ENCODE data around the gene GPR150.

GPR150 gene

GRCh38 chr5:95621839-95622629, 2.1 kb downstream of the GPR150 start:
- Histone ChIP-seq H2AK5ac (ENCODE audit: low read length) (no peak overlapping the region), H4K91ac (ENCODE audit: low read depth, low read length) (no peak overlapping the region), H2BK120ac (ENCODE audit: insufficient read depth, low read length, poor library complexity) (no peak overlapping the region), H3K36me3 (ENCODE audit: control insufficient read depth in 1 of 2, insufficient read depth in 2 of 2, low read length in 2 of 2) (no peaks in the 10 kb centered on the region), H3K4ac (ENCODE audit: low read depth, low read length) (no peak overlapping the region), H3K79me2 (ENCODE audit: control insufficient read depth, insufficient read depth, low read length, poor library complexity) (no peaks in the 10 kb centered on the region), H3K27me3 (ENCODE audit: insufficient read depth, low read length) (peaks cover 33% of the 10 kb centered on the region), H3K4me2 (ENCODE audit: low read length) (no peak overlapping the region), H3K4me3 (ENCODE audit: low read depth, low read length) (no peak overlapping the region), H4K12ac (ENCODE audit: low read depth, low read length) (no peak overlapping the region), H3K27ac (ENCODE audit: low read depth, low read length) (no peak overlapping the region), H3K9ac (ENCODE audit: low read length) (no peak overlapping the region), H4K8ac (ENCODE audit: low read depth, low read length) (no peak overlapping the region), H2BK12ac (ENCODE audit: low read length) (no peak overlapping the region), H2AFZ (ENCODE audit: insufficient read depth, low read length, poor library complexity) (no peak overlapping the region), H3K18ac (ENCODE audit: low read length) (no peak overlapping the region), H3K4me1 (ENCODE audit: control insufficient read depth in 1 of 2, insufficient read depth in 2 of 2, low read length in 2 of 2) (peaks cover 7 to 18% of the 10 kb centered on the region in 2 experiments), H3K23ac (ENCODE audit: low read length) (no peak overlapping the region), H3K14ac (ENCODE audit: low read length) (no peak overlapping the region), H2BK5ac (ENCODE audit: low read depth, low read length, poor library complexity) (no peak overlapping the region), H3K79me1 (ENCODE audit: low read length) (no peaks in the 10 kb centered on the region), H3K9me3 (ENCODE audit: insufficient read depth, low read depth, low read length) (peaks cover 2% of the 10 kb centered on the region)
- no CpG with 5 or more reads among the region's 8 CpGs for WGBS (ENCODE audit: extremely low coverage, insufficient coverage, insufficient read length)
- no peak for DNase-seq

- no peak overlapping the region for H3K9ac ChIP-seq (ENCODE audit: low read length)
- H2AFZ ChIP-seq (ENCODE audit: insufficient read depth, low read length, poor library complexity), result no peak overlapping the region
- H2BK12ac ChIP-seq (ENCODE audit: low read length), result no peak overlapping the region
- no peaks in the 10 kb centered on the region for H3K36me3 ChIP-seq (ENCODE audit: control insufficient read depth in 1 of 2, insufficient read depth in 2 of 2, low read length in 2 of 2)
- no peak overlapping the region for H3K23ac ChIP-seq (ENCODE audit: low read length)
- no peak overlapping the region for H4K8ac ChIP-seq (ENCODE audit: low read depth, low read length)
- no peak overlapping the region for H2BK5ac ChIP-seq (ENCODE audit: low read depth, low read length, poor library complexity)
- H3K27ac ChIP-seq (ENCODE audit: low read depth, low read length), result no peak overlapping the region
- no peak overlapping the region for H3K18ac ChIP-seq (ENCODE audit: low read length)
- no peaks in the 10 kb centered on the region for H3K79me2 ChIP-seq (ENCODE audit: control insufficient read depth, insufficient read depth, low read length, poor library complexity)
- no peak overlapping the region for H2AK5ac ChIP-seq (ENCODE audit: low read length)
- no peak overlapping the region for H2BK120ac ChIP-seq (ENCODE audit: insufficient read depth, low read length, poor library complexity)
- H4K91ac ChIP-seq (ENCODE audit: low read depth, low read length), result no peak overlapping the region
- no peak for DNase-seq
- H3K14ac ChIP-seq (ENCODE audit: low read length), result no peak overlapping the region
- no peak overlapping the region for H3K4me3 ChIP-seq (ENCODE audit: low read depth, low read length)
- H3K4me2 ChIP-seq (ENCODE audit: low read length), result no peak overlapping the region
- no CpG with 5 or more reads among the region's 5 CpGs for WGBS (ENCODE audit: extremely low coverage, insufficient coverage, insufficient read length)
- no peak overlapping the region for H4K12ac ChIP-seq (ENCODE audit: low read depth, low read length)
- H3K4me1 ChIP-seq (ENCODE audit: control insufficient read depth in 1 of 2, insufficient read depth in 2 of 2, low read length in 2 of 2), result peaks cover 7 to 18% of the 10 kb centered on the region in 2 experiments
- no peak overlapping the region for H3K4ac ChIP-seq (ENCODE audit: low read depth, low read length)
- no peaks in the 10 kb centered on the region for H3K79me1 ChIP-seq (ENCODE audit: low read length)
- H3K27me3 ChIP-seq (ENCODE audit: insufficient read depth, low read length), result peaks cover 32% of the 10 kb centered on the region
- peaks cover 2% of the 10 kb centered on the region for H3K9me3 ChIP-seq (ENCODE audit: insufficient read depth, low read depth, low read length)
Observed at GRCh38 chr5:95623706-95624105, 3.8 kb downstream of the GPR150 start.

DNA sequence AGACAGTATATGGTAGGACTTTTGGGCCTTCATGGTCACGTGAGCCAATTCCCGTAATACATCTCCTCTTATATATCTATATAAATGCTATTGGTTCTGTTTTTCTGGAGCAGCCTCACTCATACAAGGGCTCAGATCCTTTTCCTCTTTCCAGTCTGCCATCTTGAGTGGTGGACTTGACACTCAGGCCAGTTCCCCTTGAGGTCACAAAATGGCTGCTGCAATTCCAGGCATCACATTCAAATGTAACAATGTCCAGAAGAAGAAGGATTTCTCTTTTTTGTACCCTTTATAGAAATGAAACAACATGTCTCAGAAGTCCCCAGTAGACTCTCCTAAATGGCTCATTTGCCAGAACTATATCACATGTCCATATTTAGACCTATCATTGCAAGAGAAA, 4.5 kb downstream of the GPR150 start:
- no peaks in the 10 kb centered on the region for H3K36me3 ChIP-seq (ENCODE audit: control insufficient read depth in 1 of 2, insufficient read depth in 2 of 2, low read length in 2 of 2)
- no CpG with 5 or more reads among the region's 2 CpGs for WGBS (ENCODE audit: extremely low coverage, insufficient coverage, insufficient read length)

GRCh38 chr5:95626701-95627100, 6.8 kb downstream of the GPR150 start:
- no peaks in the 10 kb centered on the region for H3K4me1 ChIP-seq (ENCODE audit: control insufficient read depth in 1 of 2, insufficient read depth in 2 of 2, low read length in 2 of 2)
- no peak overlapping the region for H3K4ac ChIP-seq (ENCODE audit: low read depth, low read length)
- no peak overlapping the region for H3K18ac ChIP-seq (ENCODE audit: low read length)
- H4K91ac ChIP-seq (ENCODE audit: low read depth, low read length), result no peak overlapping the region
- no peak overlapping the region for H2AFZ ChIP-seq (ENCODE audit: insufficient read depth, low read length, poor library complexity)
- H3K4me2 ChIP-seq (ENCODE audit: low read length), result no peak overlapping the region
- no peak overlapping the region for H2BK5ac ChIP-seq (ENCODE audit: low read depth, low read length, poor library complexity)
- no CpG with 5 or more reads among the region's 1 CpG for WGBS (ENCODE audit: extremely low coverage, insufficient coverage, insufficient read length)
- peaks cover 2% of the 10 kb centered on the region for H3K9me3 ChIP-seq (ENCODE audit: insufficient read depth, low read depth, low read length)
- H4K8ac ChIP-seq (ENCODE audit: low read depth, low read length), result no peak overlapping the region
- H3K27ac ChIP-seq (ENCODE audit: low read depth, low read length), result no peak overlapping the region
- H2BK120ac ChIP-seq (ENCODE audit: insufficient read depth, low read length, poor library complexity), result no peak overlapping the region
- no peak overlapping the region for H3K23ac ChIP-seq (ENCODE audit: low read length)
- no peak overlapping the region for H2AK5ac ChIP-seq (ENCODE audit: low read length)
- H2BK12ac ChIP-seq (ENCODE audit: low read length), result no peak overlapping the region
- no peaks in the 10 kb centered on the region for H3K79me1 ChIP-seq (ENCODE audit: low read length)
- H3K14ac ChIP-seq (ENCODE audit: low read length), result no peak overlapping the region
- H3K36me3 ChIP-seq (ENCODE audit: control insufficient read depth in 1 of 2, insufficient read depth in 2 of 2, low read length in 2 of 2), result no peaks in the 10 kb centered on the region
- H3K4me3 ChIP-seq (ENCODE audit: low read depth, low read length), result no peak overlapping the region
- no peak overlapping the region for H3K9ac ChIP-seq (ENCODE audit: low read length)
- no peak overlapping the region for H4K12ac ChIP-seq (ENCODE audit: low read depth, low read length)
- H3K79me2 ChIP-seq (ENCODE audit: control insufficient read depth, insufficient read depth, low read length, poor library complexity), result no peaks in the 10 kb centered on the region
- H3K27me3 ChIP-seq (ENCODE audit: insufficient read depth, low read length), result peaks cover 3% of the 10 kb centered on the region
- no peak for DNase-seq

More for the DNA sequence above, 4.5 kb downstream of the GPR150 start:
- no peak overlapping the region for H3K4ac ChIP-seq (ENCODE audit: low read depth, low read length)
- no peak overlapping the region for H4K91ac ChIP-seq (ENCODE audit: low read depth, low read length)
- no peaks in the 10 kb centered on the region for H3K79me2 ChIP-seq (ENCODE audit: control insufficient read depth, insufficient read depth, low read length, poor library complexity)
- no peak overlapping the region for H3K18ac ChIP-seq (ENCODE audit: low read length)
- H4K8ac ChIP-seq (ENCODE audit: low read depth, low read length), result no peak overlapping the region
- peaks cover 7 to 18% of the 10 kb centered on the region in 2 experiments for H3K4me1 ChIP-seq (ENCODE audit: control insufficient read depth in 1 of 2, insufficient read depth in 2 of 2, low read length in 2 of 2)
- no peaks in the 10 kb centered on the region for H3K79me1 ChIP-seq (ENCODE audit: low read length)
- H2BK120ac ChIP-seq (ENCODE audit: insufficient read depth, low read length, poor library complexity), result no peak overlapping the region
- H3K23ac ChIP-seq (ENCODE audit: low read length), result no peak overlapping the region
- no peak overlapping the region for H3K14ac ChIP-seq (ENCODE audit: low read length)
- no peak overlapping the region for H2BK12ac ChIP-seq (ENCODE audit: low read length)
- no peak overlapping the region for H4K12ac ChIP-seq (ENCODE audit: low read depth, low read length)
- no peak overlapping the region for H2AFZ ChIP-seq (ENCODE audit: insufficient read depth, low read length, poor library complexity)
- H3K4me2 ChIP-seq (ENCODE audit: low read length), result no peak overlapping the region
- H3K27ac ChIP-seq (ENCODE audit: low read depth, low read length), result no peak overlapping the region
- H3K4me3 ChIP-seq (ENCODE audit: low read depth, low read length), result no peak overlapping the region
- H2AK5ac ChIP-seq (ENCODE audit: low read length), result no peak overlapping the region
- peaks cover 25% of the 10 kb centered on the region for H3K27me3 ChIP-seq (ENCODE audit: insufficient read depth, low read length)
- no peak overlapping the region for H3K9ac ChIP-seq (ENCODE audit: low read length)
- H2BK5ac ChIP-seq (ENCODE audit: low read depth, low read length, poor library complexity), result no peak overlapping the region
- no peak for DNase-seq
- peaks cover 4% of the 10 kb centered on the region for H3K9me3 ChIP-seq (ENCODE audit: insufficient read depth, low read depth, low read length)

Data from trophoblast cell (in vitro differentiated cells and primary cell).